H1 (cell line): ENCODE data around the gene DLAT. TPM values are rescaled to one million over a fixed set of nuclear protein-coding genes. Genes with fewer than 3 reads are reported as not detected.
"Not testable (repeated sequence)": the region's sequence is repeated elsewhere in the genome, so short reads cannot be mapped to it uniquely, and the experiment has no call there.

Experiments
- CTCF ChIA-PET: fragments of 300-600 bp; sonication (Branson Sonifier 250); formaldehyde crosslinking; loops from one replicate; lab custom pipeline; 2021; ENCODE audit not compliant: partially characterized antibody; lab: Charles Lee
- POLR2A ChIA-PET: fragments of 300-600 bp; sonication (Branson Sonifier 250); formaldehyde crosslinking; loops from one replicate; lab custom pipeline; 2021; ENCODE audit warnings: inconsistent platforms; ENCODE audit not compliant: partially characterized antibody; lab: Charles Lee
- DNase-seq, 2 experiments: peaks; one replicate each; pipeline versions ENCODE4 v3.0.0 to v3.0.0-alpha.2; 2010 to 2022; ENCODE audit warnings: low spot score in 2 of 2, low read depth in 1 of 2, mixed read lengths in 1 of 2
- FAIRE-seq: peaks from 2 replicates; lab custom pipeline; 2011; peaks lifted over from hg19 to GRCh38; lab: Jason Lieb, UNC
- H2AFZ ChIP-seq: 2 replicates; pipeline ENCODE4 v1.8.1; 2012; ENCODE audit warnings: low read length, inconsistent platforms
- H2AK5ac ChIP-seq: 2 replicates; pipeline ENCODE4 v1.6.1; 2013; ENCODE audit warnings: low read depth, low read length
- H2BK120ac ChIP-seq: replicated peaks from 2 replicates; pipeline ENCODE3; 2013; ENCODE audit warnings: low read depth, low read length, inconsistent platforms
- H2BK12ac ChIP-seq: 2 replicates; pipeline ENCODE4 v1.6.1; 2013; ENCODE audit warnings: low read depth, low read length
- H2BK15ac ChIP-seq: 2 replicates; pipeline ENCODE4 v1.6.1; 2013; ENCODE audit warnings: low read length
- H2BK20ac ChIP-seq: 2 replicates; pipeline ENCODE4 v1.6.1; 2013; ENCODE audit warnings: low read length
- H2BK5ac ChIP-seq: 2 replicates; pipeline ENCODE4 v1.6.1; 2013; ENCODE audit warnings: low read depth, low read length
- H3K14ac ChIP-seq: 2 replicates; pipeline ENCODE4 v1.6.1; 2013; ENCODE audit warnings: inconsistent platforms; ENCODE audit not compliant: insufficient read length
- H3K18ac ChIP-seq: 2 replicates; pipeline ENCODE4 v1.6.1; 2013; ENCODE audit warnings: low read length; ENCODE audit errors: extremely low read depth
- H3K23ac ChIP-seq: 2 replicates; pipeline ENCODE4 v1.6.1; 2013; ENCODE audit warnings: inconsistent platforms; ENCODE audit not compliant: insufficient read length
- H3K23me2 ChIP-seq: 2 replicates; pipeline ENCODE4 v1.6.1; 2013; ENCODE audit warnings: low read depth, low read length
- H3K27ac ChIP-seq: 2 replicates; pipeline ENCODE4 v1.6.1; 2011; ENCODE audit warnings: low read depth, low read length, inconsistent platforms
- H3K27me3 ChIP-seq, 4 experiments: replicated peaks in 1 of 4; 1 replicate in 1 of 4; 2 replicates in 3 of 4; pipeline versions ENCODE4 v1.6.1 to v1.8.1; 2011 to 2013; ENCODE audit warnings: low read length in 3 of 4, mild to moderate bottlenecking in 3 of 4, inconsistent platforms in 2 of 4, mixed read lengths in 2 of 4, moderate library complexity in 1 of 4; ENCODE audit not compliant: control insufficient read depth in 3 of 4, insufficient read depth in 3 of 4; ENCODE audit errors: extremely low read depth in 1 of 4
- H3K36me3 ChIP-seq, 4 experiments: 2 replicates each; pipeline versions ENCODE4 v1.6.1 to v1.8.1; 2011 to 2013; ENCODE audit warnings: mild to moderate bottlenecking in 4 of 4, low read length in 3 of 4, moderate library complexity in 2 of 4, control low read depth in 1 of 4, inconsistent platforms in 1 of 4; ENCODE audit not compliant: insufficient read depth in 4 of 4, control insufficient read depth in 2 of 4
- H3K4ac ChIP-seq: replicated peaks from 2 replicates; pipeline ENCODE3; 2013; ENCODE audit warnings: low read length, low read depth, mixed read lengths, inconsistent platforms; ENCODE audit not compliant: insufficient read length
- H3K4me1 ChIP-seq, 4 experiments: replicated peaks in 1 of 4; 1 replicate in 1 of 4; 2 replicates in 3 of 4; pipeline versions ENCODE4 v1.6.1 to v1.8.1; 2011 to 2013; ENCODE audit warnings: low read length in 3 of 4, inconsistent platforms in 2 of 4, mixed read lengths in 1 of 4; ENCODE audit not compliant: insufficient read depth in 4 of 4, control insufficient read depth in 3 of 4
- H3K4me2 ChIP-seq, 2 experiments: 2 replicates each; pipeline versions ENCODE4 v1.6.1 to v1.8.1; 2011 to 2013; ENCODE audit warnings: low read depth in 2 of 2, low read length in 2 of 2, control low read depth in 1 of 2, inconsistent platforms in 1 of 2, mild to moderate bottlenecking in 1 of 2; ENCODE audit not compliant: insufficient read depth in 1 of 2
- H3K4me3 ChIP-seq, 4 experiments: fragments of 200-600, 300-600 bp in 1 of 4; sonication (generic), shearing (Covaris generic), sonication (Bioruptor Twin) in 1 of 4; 2 replicates each; pipeline versions ENCODE4 v1.5.1 to v1.8.1; 2011 to 2016; ENCODE audit warnings: low read length in 4 of 4, low read depth in 3 of 4, control low read depth in 2 of 4, inconsistent platforms in 2 of 4, mild to moderate bottlenecking in 2 of 4, mixed read lengths in 1 of 4, moderate library complexity in 1 of 4; ENCODE audit not compliant: insufficient read depth in 2 of 4; ENCODE audit errors: extremely low read depth in 1 of 4
- H3K56ac ChIP-seq: replicated peaks from 2 replicates; pipeline ENCODE3; 2013; ENCODE audit warnings: low read depth, mild to moderate bottlenecking, mixed read lengths, low read length, inconsistent platforms; ENCODE audit not compliant: insufficient read length
- H3K79me1 ChIP-seq: 2 replicates; pipeline ENCODE4 v1.6.1; 2013; ENCODE audit warnings: low read depth, low read length, control low read depth
- H3K79me2 ChIP-seq, 2 experiments: 2 replicates each; pipeline versions ENCODE4 v1.6.1 to v1.8.1; 2012 to 2013; ENCODE audit warnings: low read length in 2 of 2, mild to moderate bottlenecking in 2 of 2, inconsistent platforms in 1 of 2; ENCODE audit not compliant: insufficient read depth in 2 of 2, control insufficient read depth in 1 of 2
- H3K9ac ChIP-seq, 4 experiments: replicated peaks in 1 of 4; 1 replicate in 1 of 4; 2 replicates in 3 of 4; pipeline versions ENCODE4 v1.6.1 to v1.8.1; 2011 to 2013; ENCODE audit warnings: low read depth in 3 of 4, low read length in 3 of 4, control low read depth in 2 of 4, mild to moderate bottlenecking in 2 of 4, moderate library complexity in 2 of 4, inconsistent platforms in 1 of 4; ENCODE audit errors: extremely low read depth in 1 of 4
- H3K9me3 ChIP-seq, 2 experiments: 2 replicates each; pipeline versions ENCODE4 v1.6.1 to v1.8.1; 2012 to 2013; ENCODE audit warnings: mild to moderate bottlenecking in 2 of 2, moderate library complexity in 2 of 2, control low read depth in 1 of 2, inconsistent platforms in 1 of 2, low read depth in 1 of 2, low read length in 1 of 2, mixed read lengths in 1 of 2; ENCODE audit not compliant: insufficient read depth in 2 of 2
- H4K20me1 ChIP-seq, 2 experiments: replicated peaks in 1 of 2; 2 replicates each; pipeline versions ENCODE3 to v1.8.1; 2011 to 2013; ENCODE audit warnings: inconsistent platforms in 2 of 2, low read length in 2 of 2, mild to moderate bottlenecking in 1 of 2; ENCODE audit not compliant: insufficient read depth in 2 of 2, control insufficient read depth in 1 of 2
- H4K5ac ChIP-seq: 2 replicates; pipeline ENCODE4 v1.6.1; 2013; ENCODE audit warnings: low read length, low read depth, mixed read lengths, inconsistent platforms; ENCODE audit not compliant: insufficient read length
- H4K8ac ChIP-seq: 2 replicates; pipeline ENCODE4 v1.8.0; 2013; ENCODE audit warnings: mild to moderate bottlenecking, moderate library complexity, low read length, inconsistent platforms; ENCODE audit not compliant: insufficient read depth; ENCODE audit errors: extremely low read depth
- H4K91ac ChIP-seq: replicated peaks from 2 replicates; pipeline ENCODE3; 2013; ENCODE audit warnings: low read length, mixed read lengths, inconsistent platforms; ENCODE audit not compliant: insufficient read length
- WGBS, 2 experiments: shearing (Covaris generic) in 1 of 2; methylation state at CpG; one replicate each; pipeline versions ENCODE4 v1.1.6 to v1.1.7; 2013 to 2015; ENCODE audit warnings: low lambda C conversion rate in 2 of 2, mixed read lengths in 2 of 2, inconsistent platforms in 1 of 2, low coverage in 1 of 2, missing lambda C conversion rate in 1 of 2; ENCODE audit not compliant: insufficient replicate concordance in 2 of 2, insufficient coverage in 1 of 2, insufficient read length in 1 of 2; ENCODE audit errors: extremely low coverage in 1 of 2, missing lambda C conversion rate in 1 of 2; 5-methylcytosine and 5-hydroxymethylcytosine counted together
- polyA plus RNA-seq, 7 experiments: library from polyadenylated mRNA; depleted of rRNA in 3 of 7; stranded (reverse) in 5 of 7; unstranded in 2 of 7; fragments of >200 nt in 5 of 7; fragments of 200-250 nt in 2 of 7; gene quantifications; 1 replicate in 5 of 7; 2 replicates in 1 of 7; 4 replicates in 1 of 7; pipeline versions ENCODE4 v1.2.1 to v1.2.3, GENCODE V29; 2011 to 2013; ENCODE audit warnings: missing spikeins in 2 of 7, mixed read lengths in 2 of 7
- total RNA-seq: library from RNA; stranded (reverse); fragmentation: NEBNext Ultra II Directional; extraction: Animal tissue kit (Norgen Biotek cat#: 25700); gene quantifications from 2 replicates; pipeline ENCODE4 v1.2.1, GENCODE V29; 2021

DLAT gene
- total and polyA plus RNA-seq, 2 of the 8 experiments (the other 6 are each of a cell fraction or from before 2014, with no cell fraction given): 23.1 to 66.2 TPM

DNA sequence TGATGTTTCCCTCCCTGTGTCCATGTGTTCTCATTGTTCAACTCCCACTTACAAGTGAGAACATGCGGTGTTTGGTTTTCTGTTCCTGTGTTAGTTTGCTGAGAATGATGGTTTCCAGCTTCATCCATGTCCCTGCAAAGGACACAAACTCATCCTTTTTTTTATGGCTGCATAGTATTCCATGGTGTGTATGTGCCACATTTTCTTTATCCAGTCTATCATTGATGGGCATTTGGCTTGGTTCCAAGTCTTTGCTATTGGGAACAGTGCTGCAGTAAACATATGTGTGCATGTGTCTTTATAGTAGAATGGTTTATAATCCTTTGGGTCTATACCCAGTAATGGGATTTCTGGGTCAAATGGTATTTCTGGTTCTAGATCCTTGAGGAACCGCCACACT is 21.4 kb downstream of the DLAT start:
- H2BK120ac ChIP-seq, H4K8ac ChIP-seq, H3K79me2 ChIP-seq, H4K91ac ChIP-seq, H2BK12ac ChIP-seq, H3K27ac ChIP-seq, H3K18ac ChIP-seq, H3K4me3 ChIP-seq, H3K23ac ChIP-seq, CTCF ChIA-PET, H3K4me2 ChIP-seq, H3K4ac ChIP-seq, H4K20me1 ChIP-seq, H2BK20ac ChIP-seq, H3K79me1 ChIP-seq, H3K4me1 ChIP-seq, H3K14ac ChIP-seq, H3K56ac ChIP-seq, H2AK5ac ChIP-seq, FAIRE-seq, H3K27me3 ChIP-seq, H4K5ac ChIP-seq, H2BK5ac ChIP-seq, H2BK15ac ChIP-seq, H3K9ac ChIP-seq, H3K23me2 ChIP-seq, H3K9me3 ChIP-seq, H2AFZ ChIP-seq, POLR2A ChIA-PET, DNase-seq: not testable (repeated sequence)
- H3K36me3 ChIP-seq: peaks cover 0 to 59% (median 22%) of the 10 kb centered on the region in 4 experiments; a peak in 6 of 8 replicates
- WGBS, 2 experiments: 86% methylated on average over 2 of the region's 2 CpGs; no CpG with 5 or more reads in 1 of the 2 experiments

GRCh38 chr11:112048256-112048655 is 23.0 kb downstream of the DLAT start:
- H3K56ac ChIP-seq, H4K91ac ChIP-seq, H3K23ac ChIP-seq, H2BK20ac ChIP-seq, CTCF ChIA-PET, H3K27ac ChIP-seq, H3K4me3 ChIP-seq, H4K5ac ChIP-seq, H3K4ac ChIP-seq, H3K9me3 ChIP-seq, H2AK5ac ChIP-seq, H2AFZ ChIP-seq, H4K20me1 ChIP-seq, H2BK5ac ChIP-seq, H4K8ac ChIP-seq, H3K4me2 ChIP-seq, POLR2A ChIA-PET, H3K18ac ChIP-seq, H3K79me2 ChIP-seq, H3K9ac ChIP-seq, H3K14ac ChIP-seq, DNase-seq, FAIRE-seq, H2BK12ac ChIP-seq, H3K79me1 ChIP-seq, H3K27me3 ChIP-seq, H3K4me1 ChIP-seq, H3K23me2 ChIP-seq, H2BK120ac ChIP-seq, H2BK15ac ChIP-seq: not testable (repeated sequence)
- 84% methylated on average over 3 of the region's 3 CpGs; no CpG with 5 or more reads in 1 of the 2 experiments for WGBS, 2 experiments
- H3K36me3 ChIP-seq: peaks cover 3 to 59% (median 29%) of the 10 kb centered on the region in 4 experiments; a peak in 6 of 8 replicates
